Measurements from ENCODE around the gene GRID2IP. TPM values are rescaled to one million over a fixed set of nuclear protein-coding genes. Genes with fewer than 3 reads are reported as not detected.

GRID2IP gene
- total and polyA plus RNA-seq, 2 of the 13 experiments (the other 11 are each of a cell fraction or from before 2014, with no cell fraction given) = 0.03 TPM; not detected in 1

GRCh38 chr7:6578114-6579084 lies 27.1 kb upstream of the GRID2IP start (continued):
- TF ChIP-seq AKNA (CRISPR knock-in tag; IDR thresholded peaks at IDR 0.05; ENCODE audit: borderline replicate concordance) (0 out of 2 replicates have a peak, but pooled peaks have one; percentile 65), ZNF441 (CRISPR knock-in tag; IDR thresholded peaks at IDR 0.05; ENCODE audit: borderline replicate concordance) (0 out of 2 replicates have a peak, but pooled peaks have one; percentile 15), TOE1 (CRISPR knock-in tag; IDR thresholded peaks at IDR 0.05) (no peak), MED8 (CRISPR knock-in tag; IDR thresholded peaks at IDR 0.05; ENCODE audit: insufficient replicate concordance) (peak; percentile 77), NCOR1 (IDR thresholded peaks at IDR 0.05; ENCODE audit: borderline replicate concordance, low read length) (peak; percentile 37; the same call in 1 of the 2 replicates), ZNF143 (CRISPR knock-in tag; IDR thresholded peaks at IDR 0.05) (0 out of 2 replicates have a peak, but pooled peaks have one; percentile 13), REST (IDR thresholded peaks at IDR 0.05; ENCODE audit: borderline replicate concordance in 1 of 2, low read depth in 1 of 2, low read length in 2 of 2) (no peak), ZNF879 (CRISPR knock-in tag; IDR thresholded peaks at IDR 0.05) (0 out of 2 replicates have a peak, but pooled peaks have one; percentile 38), ZNF230 (CRISPR knock-in tag; IDR thresholded peaks at IDR 0.05) (no peak), MEIS1 (CRISPR knock-in tag; IDR thresholded peaks at IDR 0.05; ENCODE audit: borderline replicate concordance) (no peak), GMEB2 (CRISPR knock-in tag; IDR thresholded peaks at IDR 0.05; ENCODE audit: low read depth) (no peak), ZNF263 (CRISPR knock-in tag; IDR thresholded peaks at IDR 0.05) (peak; percentile 48; the same call in 1 of the 2 replicates), ZNF333 (CRISPR knock-in tag; IDR thresholded peaks at IDR 0.05; ENCODE audit: borderline replicate concordance) (0 out of 2 replicates have a peak, but pooled peaks have one; percentile 41)
